Endometrial microvascular endothelial cells (primary cell): Measurements from ENCODE around the gene PEMT. TPM values are rescaled to one million over a fixed set of nuclear protein-coding genes. Genes with fewer than 3 reads are reported as not detected.
"Not testable (repeated sequence)": the region's sequence is repeated elsewhere in the genome, so short reads cannot be mapped to it uniquely, and the experiment has no call there.

Source experiments
- in situ Hi-C: cut with HindIII; loops from 2 replicates; pipeline ENCODE4 v1.10.0; 2017; ENCODE audit warnings: low sequenced_read_pairs, low pct_unique_long_range_greater_than_20kb; ENCODE audit errors: inconsistent ontology term
- total RNA-seq: library from RNA; depleted of rRNA; stranded (reverse); fragments of >200 nt; gene quantifications from one replicate; pipeline ENCODE4 v1.2.3, GENCODE V29; 2015; ENCODE audit errors: inconsistent ontology term

PEMT gene
- total RNA-seq, 1 donor from 2014 or later, result 33.3 TPM

DNA sequence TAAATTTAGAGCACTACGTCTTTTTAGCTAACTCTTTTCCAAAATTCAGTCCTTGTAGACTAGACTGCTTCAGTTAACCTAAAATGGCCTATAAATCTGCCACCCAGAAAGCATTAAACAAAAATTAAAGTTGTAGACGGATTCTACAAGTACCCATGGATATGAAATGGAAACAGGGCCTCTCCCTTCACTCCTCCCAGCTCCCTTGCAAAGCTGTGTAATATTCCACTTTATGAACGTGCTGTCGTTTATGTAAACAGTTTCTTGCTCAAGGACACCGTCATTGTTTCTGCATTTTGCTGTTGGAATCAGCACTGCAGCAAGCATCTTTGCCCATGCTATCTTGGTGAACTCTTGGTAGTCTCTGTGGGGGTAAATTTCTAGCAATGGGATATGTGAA, 109.6 kb downstream of the PEMT start:
- in situ Hi-C loops, result no loop called here

GRCh38 chr17:17480593-17481148, 110.8 kb downstream of the PEMT start:
- in situ Hi-C loops, result no loop called here

DNA sequence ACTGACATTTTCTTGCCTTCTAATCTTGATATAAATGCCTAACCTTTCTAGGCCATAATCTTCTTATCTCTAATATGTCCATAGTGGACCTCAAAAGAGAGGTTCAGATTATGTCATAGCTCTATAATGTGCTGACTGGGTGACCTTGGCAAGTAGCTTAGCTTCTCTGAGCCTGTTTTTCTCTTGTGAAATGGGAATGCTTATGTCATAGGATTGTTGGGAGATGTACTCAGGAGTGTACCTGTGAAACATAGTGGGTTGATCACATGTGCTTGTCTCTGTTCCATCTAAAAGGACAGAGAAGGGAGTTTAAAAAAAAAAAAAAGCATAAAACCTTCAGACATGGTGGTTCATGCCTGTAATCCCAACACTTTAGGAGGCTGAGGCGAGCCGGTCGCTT, 112.3 kb downstream of the PEMT start:
- in situ Hi-C loops, result no loop called here

DNA sequence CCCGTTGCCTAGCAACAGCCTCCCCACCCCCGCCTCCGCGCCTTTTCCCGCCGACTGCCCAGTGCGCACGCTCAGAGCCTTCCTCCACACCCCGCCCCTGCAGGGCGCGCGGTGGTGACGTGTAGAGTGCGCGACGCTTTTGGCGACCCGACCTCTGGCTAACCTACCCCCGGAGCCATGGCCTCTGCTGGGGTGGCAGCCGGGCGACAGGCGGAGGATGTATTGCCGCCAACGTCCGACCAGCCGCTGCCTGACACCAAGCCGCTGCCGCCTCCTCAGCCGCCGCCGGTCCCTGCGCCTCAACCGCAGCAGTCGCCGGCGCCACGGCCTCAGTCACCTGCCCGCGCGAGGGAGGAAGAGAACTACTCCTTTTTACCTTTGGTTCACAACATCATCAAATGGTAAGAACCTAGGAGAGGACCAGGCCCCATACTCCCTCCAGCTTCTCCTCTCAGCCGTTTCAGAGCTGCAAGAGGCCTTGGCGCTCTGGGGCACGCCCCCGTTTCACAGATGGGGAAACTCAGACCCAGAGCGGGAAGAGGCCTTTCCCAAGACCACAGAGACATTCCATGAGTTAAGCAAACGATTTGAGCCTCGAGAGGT, 114.5 kb downstream of the PEMT start, which contains the start of gene MED9:
Gene MED9, plus strand, starts transcription at position 136 of the 603 bp plus-strand sequence. Its CDS starts 42 bp downstream, at position 178.
- in situ Hi-C loops, result no loop called here

- in situ Hi-C loops, result no loop called here
Observed at GRCh38 chr17:17474341-17474740, 117.2 kb downstream of the PEMT start.

GRCh38 chr17:17472333-17472920, 119.1 kb downstream of the PEMT start:
- in situ Hi-C loops, result no loop called here

DNA sequence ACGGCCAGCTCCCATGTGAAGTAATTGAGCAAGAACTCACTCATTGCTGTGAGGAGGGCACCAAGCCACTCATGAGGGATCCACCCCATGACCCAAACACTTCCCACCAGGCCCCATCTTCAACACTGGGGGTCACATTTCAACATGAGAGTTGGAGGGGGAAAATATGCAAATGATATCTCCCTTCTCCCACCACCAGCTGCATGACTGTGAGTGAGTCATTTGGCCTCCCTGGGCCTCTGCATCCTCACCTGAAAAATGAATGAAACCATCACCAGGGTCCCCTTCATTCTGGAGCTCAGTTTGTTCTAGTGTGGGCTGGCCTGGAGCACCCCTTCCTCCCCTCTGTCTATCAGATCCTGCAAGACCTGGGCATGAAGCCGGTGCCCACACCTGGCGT, 121.5 kb downstream of the PEMT start:
- in situ Hi-C loops, result no loop called here

- in situ Hi-C loops, result no loop called here
Observed at GRCh38 chr17:17469358-17469757, 122.2 kb downstream of the PEMT start.

GRCh38 chr17:17468217-17469010, 123.1 kb downstream of the PEMT start:
- in situ Hi-C loops, result no loop called here

DNA sequence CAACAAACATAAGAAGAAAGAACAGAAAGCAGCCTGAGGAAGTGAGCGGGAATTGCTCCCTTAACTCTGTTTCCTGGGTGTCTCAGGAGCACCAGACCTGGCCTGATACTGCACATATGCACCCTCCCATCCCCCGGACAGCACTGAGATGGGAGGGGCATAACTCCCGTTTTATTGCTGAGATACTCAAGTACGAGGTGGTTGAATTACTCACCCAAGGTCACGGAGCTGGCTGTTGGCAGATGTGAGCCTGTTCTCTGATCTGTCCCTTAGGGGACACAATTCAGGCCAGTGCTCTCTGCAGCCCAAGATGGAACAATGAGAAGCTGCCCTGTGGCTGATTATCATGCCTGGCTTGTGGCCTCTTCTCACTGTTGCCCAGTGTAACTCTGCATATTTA, 123.8 kb downstream of the PEMT start:
- in situ Hi-C loops, result no loop called here

DNA sequence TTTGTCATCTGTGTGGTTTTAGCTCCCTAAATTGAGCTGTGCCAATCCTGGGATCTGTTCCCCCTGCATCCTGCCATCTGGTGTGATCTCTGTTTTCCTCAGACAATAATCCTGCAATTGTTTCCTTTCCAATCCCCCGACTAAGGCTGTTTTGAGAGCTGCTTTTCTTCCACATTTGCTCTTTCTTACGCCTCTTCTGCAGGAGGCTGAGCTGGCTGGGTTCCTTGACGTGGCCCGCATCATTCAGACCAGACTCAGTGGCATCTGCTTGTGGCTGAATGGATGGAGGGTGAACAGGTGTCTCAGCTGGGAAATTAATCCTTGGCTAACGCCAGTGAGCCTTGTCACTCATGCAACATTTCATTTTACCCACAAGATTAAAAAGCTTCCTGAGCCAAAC, 124.5 kb downstream of the PEMT start:
- in situ Hi-C loops, result no loop called here

- in situ Hi-C loops, result no loop called here
Observed at GRCh38 chr17:17466511-17466910, 125.0 kb downstream of the PEMT start.

GRCh38 chr17:17465878-17466277, 125.6 kb downstream of the PEMT start:
- in situ Hi-C loops, result not testable (repeated sequence)

GRCh38 chr17:17463821-17464220, 127.7 kb downstream of the PEMT start:
- in situ Hi-C loops, result no loop called here

- in situ Hi-C loops, result no loop called here
Observed at GRCh38 chr17:17462048-17462824, 129.3 kb downstream of the PEMT start.

DNA sequence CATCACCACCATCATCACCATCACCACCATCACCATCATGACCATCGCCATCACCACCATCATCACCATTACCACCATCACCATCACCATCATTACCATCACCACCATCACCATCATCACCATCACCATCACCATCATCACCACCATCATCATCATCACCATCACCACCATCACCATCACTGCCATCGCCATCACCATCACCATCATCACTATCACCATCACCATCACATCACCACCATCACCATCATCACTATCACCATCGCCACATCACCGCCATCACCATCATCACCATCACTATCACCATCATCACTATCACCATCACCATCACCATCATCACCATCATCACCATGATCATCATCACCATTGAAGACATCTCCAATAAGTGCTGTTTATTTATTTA, 131.5 kb downstream of the PEMT start:
- in situ Hi-C loops, result no loop called here

DNA sequence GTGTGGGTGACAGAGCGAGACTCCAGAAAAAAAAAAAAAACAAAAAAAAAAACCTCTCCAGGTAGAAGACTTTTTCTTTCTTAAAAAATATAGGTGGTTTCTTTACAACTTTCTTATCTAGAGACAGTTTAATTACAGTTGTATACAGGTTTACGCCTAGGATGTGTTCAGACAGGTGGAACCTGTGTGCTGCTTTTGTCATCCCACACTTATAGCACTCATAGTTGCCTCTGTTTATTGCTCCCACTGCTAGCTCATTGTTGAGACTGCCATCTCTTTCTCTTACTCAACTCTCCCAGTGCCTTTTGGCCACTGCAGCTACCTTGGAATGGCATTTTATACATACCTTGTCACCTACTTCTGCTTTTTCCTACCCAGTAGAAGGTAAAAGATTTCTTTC, 133.8 kb downstream of the PEMT start:
- in situ Hi-C loops, result no loop called here

GRCh38 chr17:17456251-17456650, 135.3 kb downstream of the PEMT start:
- in situ Hi-C loops, result no loop called here
